ENCODE results near the gene OR10A6. TPM values are rescaled to one million over a fixed set of nuclear protein-coding genes. Genes with fewer than 3 reads are reported as not detected.

The OR10A6 gene
- total and polyA plus RNA-seq, 8 donors: under 0.01 to 9.6 TPM; not detected in 6

- TF ChIP-seq POLR2A (IDR thresholded peaks at IDR 0.05) (no peak), POLR2AphosphoS5 (IDR thresholded peaks at IDR 0.05) (no peak)
- no peak for DNase-seq
- peaks cover 18 to 34% (median 26%) of the 10 kb centered on the region in 4 donors for H3K9me3 ChIP-seq
- no peak overlapping the region for H3K27ac ChIP-seq
- H3K4me1 ChIP-seq: peaks cover 0 to 2% (median 0%) of the 10 kb centered on the region in 4 donors
- H3K4me3 ChIP-seq: no peak overlapping the region
- H3K36me3 ChIP-seq: no peaks in the 10 kb centered on the region
- intact Hi-C loops (cut with DNase I; ENCODE audit: low total_unique reads): no loop called here
- WGBS, 5 donors: 62 to 85% (median 66%) methylated on average over 5 of the region's 5 CpGs
- H3K27me3 ChIP-seq: peaks cover 0 to 6% (median 0%) of the 10 kb centered on the region in 3 donors
These were observed 10.1 kb upstream of the OR10A6 start for GRCh38 chr11:7941146-7941545.

GRCh38 chr11:7936615-7937014 lies 5.5 kb upstream of the OR10A6 start:
- Histone ChIP-seq H3K27ac (peak overlapping the region; percentile 24 to 78 (median 47)), H3K27me3 (no peaks in the 10 kb centered on the region), H3K4me1 (peaks cover 0 to 4% (median 0%) of the 10 kb centered on the region in 4 donors), H3K36me3 (no peaks in the 10 kb centered on the region), H3K9me3 (no peaks in the 10 kb centered on the region), H3K4me3 (no peak overlapping the region)
- TF ChIP-seq POLR2A (IDR thresholded peaks at IDR 0.05) (no peak), POLR2AphosphoS5 (IDR thresholded peaks at IDR 0.05) (peak in 1 of 3 donors; percentile 65)
- intact Hi-C loops (cut with DNase I; ENCODE audit: low total_unique reads): no loop called here
- DNase-seq: peak; percentile 91 to 92
- 9 to 36% (median 29%) methylated on average over 1 of the region's 1 CpG for WGBS, 5 donors

GRCh38 chr11:7927635-7928034 lies 3.4 kb downstream of the OR10A6 start:
- WGBS, 5 donors: 82 to 91% (median 89%) methylated on average over 6 of the region's 6 CpGs
- H3K36me3 ChIP-seq: no peaks in the 10 kb centered on the region
- H3K27me3 ChIP-seq: no peaks in the 10 kb centered on the region
- TF ChIP-seq POLR2A (IDR thresholded peaks at IDR 0.05) (no peak), EP300 (IDR thresholded peaks at IDR 0.05) (no peak), POLR2AphosphoS5 (IDR thresholded peaks at IDR 0.05) (no peak), CTCF (IDR thresholded peaks at IDR 0.05) (no peak)
- H3K9me3 ChIP-seq: peaks cover 0 to 8% (median 0%) of the 10 kb centered on the region in 4 donors
- DNase-seq: no peak
- intact Hi-C loops (cut with DNase I; ENCODE audit: low total_unique reads): no loop called here
- H3K4me1 ChIP-seq: no peaks in the 10 kb centered on the region
- no peak overlapping the region for H3K27ac ChIP-seq
- no peak overlapping the region for H3K4me3 ChIP-seq

GRCh38 chr11:7924536-7924935 lies 6.5 kb downstream of the OR10A6 start:
- Histone ChIP-seq H3K4me3 (no peak overlapping the region), H3K27me3 (no peaks in the 10 kb centered on the region), H3K36me3 (no peaks in the 10 kb centered on the region), H3K4me1 (no peaks in the 10 kb centered on the region), H3K9me3 (peaks cover 0 to 8% (median 0%) of the 10 kb centered on the region in 4 donors), H3K27ac (no peak overlapping the region)
- 17 to 34% (median 23%) methylated on average over 2 of the region's 2 CpGs for WGBS, 5 donors
- intact Hi-C loops (cut with DNase I; ENCODE audit: low total_unique reads): no loop called here
- DNase-seq: peak in 1 of 2 donors; percentile 65
- TF ChIP-seq EP300 (IDR thresholded peaks at IDR 0.05) (no peak), POLR2AphosphoS5 (IDR thresholded peaks at IDR 0.05) (no peak), POLR2A (IDR thresholded peaks at IDR 0.05) (no peak), CTCF (IDR thresholded peaks at IDR 0.05) (no peak)

- WGBS, 5 donors: 74 to 83% (median 80%) methylated on average over 2 of the region's 2 CpGs
- Histone ChIP-seq H3K9me3 (no peaks in the 10 kb centered on the region), H3K36me3 (no peaks in the 10 kb centered on the region), H3K27ac (no peak overlapping the region), H3K27me3 (no peaks in the 10 kb centered on the region), H3K4me1 (no peaks in the 10 kb centered on the region), H3K4me3 (no peak overlapping the region)
- no peak for DNase-seq
- TF ChIP-seq CTCF (IDR thresholded peaks at IDR 0.05) (no peak), POLR2AphosphoS5 (IDR thresholded peaks at IDR 0.05) (no peak), EP300 (IDR thresholded peaks at IDR 0.05) (no peak), POLR2A (IDR thresholded peaks at IDR 0.05) (no peak)
- intact Hi-C loops (cut with DNase I; ENCODE audit: low total_unique reads): no loop called here
These were observed 12.9 kb downstream of the OR10A6 start for GRCh38 chr11:7918141-7918540.
